Esophagus muscularis mucosa (tissue), 3 donors: Measurements from ENCODE around the gene UBASH3A.

Experiments used
- POLR2A ChIP-seq: fragments of 450-650 bp; IDR thresholded peaks from one replicate; pipeline ENCODE4 v1.6.1; 2017; ENCODE audit warnings: antibody characterized with exemption, moderate library complexity, mild to moderate bottlenecking, low read depth
- POLR2AphosphoS5 ChIP-seq, 2 donors: sonication (generic); formaldehyde crosslinking; IDR thresholded peaks; one replicate each; pipeline ENCODE4 v1.6.1; 2017; ENCODE audit warnings: antibody characterized with exemption in 2 of 2
- TF ChIP-seq, protein P1 (sequence below), 3 experiments: fragments of 200-600 bp in 2 of 3; fragments of 450-650 bp in 1 of 3; sonication (generic) in 2 of 3; IDR thresholded peaks; one replicate each; pipeline ENCODE4 v1.5.1; 2017 to 2019; ENCODE audit warnings: antibody characterized with exemption in 3 of 3, mild to moderate bottlenecking in 2 of 3, moderate library complexity in 1 of 3

DNA sequence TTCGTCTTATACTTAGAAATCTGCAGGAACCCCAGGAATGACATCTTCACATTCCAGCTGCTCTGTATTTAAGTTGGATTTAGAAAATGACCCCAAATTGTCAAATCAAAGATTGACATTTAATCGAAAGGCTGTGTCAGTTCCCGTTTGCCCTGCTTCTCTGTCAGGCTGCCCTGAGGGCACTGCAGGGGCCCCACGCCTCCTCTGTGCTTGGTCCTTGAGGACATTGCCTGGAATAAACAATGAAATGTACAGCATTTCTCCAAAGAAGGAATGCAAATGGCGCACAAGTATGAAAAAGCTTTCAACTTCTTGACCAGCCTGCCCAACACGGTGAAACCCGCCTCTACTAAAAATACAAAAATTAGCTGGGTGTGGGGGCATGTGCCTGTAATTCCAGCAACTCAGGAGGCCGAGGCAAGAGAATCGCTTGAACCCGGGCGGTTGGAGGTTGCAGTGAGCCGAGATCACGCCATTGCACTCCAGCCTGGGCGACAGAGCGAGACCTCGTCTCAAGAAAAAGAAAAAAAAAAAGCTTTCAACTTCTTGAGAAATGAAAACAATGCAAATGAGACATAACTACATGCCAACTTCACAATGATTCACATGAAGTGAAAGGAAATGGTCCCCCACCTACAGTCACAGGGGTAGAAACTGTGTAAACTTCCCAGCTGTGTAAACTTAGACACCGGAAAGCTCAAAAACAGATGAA, 10.8 kb upstream of the UBASH3A start:
- TF ChIP-seq POLR2AphosphoS5 (IDR thresholded peaks at IDR 0.05) = no peak
- TF ChIP-seq, protein P1, sequence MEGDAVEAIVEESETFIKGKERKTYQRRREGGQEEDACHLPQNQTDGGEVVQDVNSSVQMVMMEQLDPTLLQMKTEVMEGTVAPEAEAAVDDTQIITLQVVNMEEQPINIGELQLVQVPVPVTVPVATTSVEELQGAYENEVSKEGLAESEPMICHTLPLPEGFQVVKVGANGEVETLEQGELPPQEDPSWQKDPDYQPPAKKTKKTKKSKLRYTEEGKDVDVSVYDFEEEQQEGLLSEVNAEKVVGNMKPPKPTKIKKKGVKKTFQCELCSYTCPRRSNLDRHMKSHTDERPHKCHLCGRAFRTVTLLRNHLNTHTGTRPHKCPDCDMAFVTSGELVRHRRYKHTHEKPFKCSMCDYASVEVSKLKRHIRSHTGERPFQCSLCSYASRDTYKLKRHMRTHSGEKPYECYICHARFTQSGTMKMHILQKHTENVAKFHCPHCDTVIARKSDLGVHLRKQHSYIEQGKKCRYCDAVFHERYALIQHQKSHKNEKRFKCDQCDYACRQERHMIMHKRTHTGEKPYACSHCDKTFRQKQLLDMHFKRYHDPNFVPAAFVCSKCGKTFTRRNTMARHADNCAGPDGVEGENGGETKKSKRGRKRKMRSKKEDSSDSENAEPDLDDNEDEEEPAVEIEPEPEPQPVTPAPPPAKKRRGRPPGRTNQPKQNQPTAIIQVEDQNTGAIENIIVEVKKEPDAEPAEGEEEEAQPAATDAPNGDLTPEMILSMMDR (IDR thresholded peaks at IDR 0.05) = no peak
- TF ChIP-seq POLR2A = no peak
